Measurements from ENCODE around the gene VPS54. TPM values are rescaled to one million over a fixed set of nuclear protein-coding genes. Genes with fewer than 3 reads are reported as not detected.

The VPS54 gene
- total RNA-seq, 1 donor from 2014 or later: 18.7 TPM

DNA sequence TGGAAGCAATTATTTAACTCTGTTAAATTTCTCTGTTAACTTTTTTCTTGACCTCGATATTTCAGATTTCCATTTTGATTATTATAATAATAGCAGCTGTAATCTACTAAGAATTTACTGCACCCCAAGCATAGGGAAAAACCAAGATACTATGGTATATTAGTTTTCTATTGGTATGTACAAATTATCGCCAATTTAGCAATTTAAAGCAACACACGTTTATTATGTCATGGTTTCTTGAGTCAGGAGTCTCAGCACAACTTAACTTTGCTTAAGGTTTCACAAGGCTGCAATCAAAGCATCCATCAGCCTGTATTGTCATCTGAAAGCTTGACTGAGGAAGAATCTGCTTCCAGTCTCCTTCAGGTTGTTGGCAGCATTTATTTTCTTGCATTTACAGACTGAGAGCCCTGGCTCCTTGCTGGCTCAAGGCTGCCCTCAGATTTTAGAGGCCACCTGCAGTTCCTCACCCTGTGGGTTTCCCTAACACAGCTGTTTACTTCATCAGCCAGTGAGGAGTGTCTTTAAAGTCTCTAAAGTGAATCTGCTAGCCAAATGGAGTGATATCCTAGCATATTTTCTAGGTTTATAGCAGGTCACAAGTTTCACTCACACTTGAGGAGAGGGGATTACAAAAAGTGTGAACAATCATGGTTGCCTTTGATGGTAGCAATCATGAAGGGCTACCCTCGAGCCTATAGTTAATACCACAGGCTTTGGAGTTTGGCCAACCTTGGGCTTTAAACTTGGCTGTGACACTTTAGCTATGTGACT lies 4.4 kb upstream of the VPS54 start:
- no peaks in the 10 kb centered on the region for H3K36me3 Mint-ChIP-seq (ENCODE audit: unreplicated experiment)
- peaks cover 7% of the 10 kb centered on the region for H3K4me1 Mint-ChIP-seq (ENCODE audit: low read depth, unreplicated experiment)
- no peak for DNase-seq
- peaks cover 4% of the 10 kb centered on the region for H3K27me3 Mint-ChIP-seq (ENCODE audit: unreplicated experiment)
- TF ChIP-seq CTCF (IDR thresholded peaks at IDR 0.05; ENCODE audit: partially characterized antibody, unreplicated experiment): no peak
- no peak overlapping the region for H3K27ac Mint-ChIP-seq (ENCODE audit: unreplicated experiment)
- no peak overlapping the region for H3K4me3 Mint-ChIP-seq (ENCODE audit: unreplicated experiment)
- peaks cover 2% of the 10 kb centered on the region for H3K9me3 Mint-ChIP-seq (ENCODE audit: unreplicated experiment)

GRCh38 chr2:64021578-64021977 lies 2.4 kb upstream of the VPS54 start:
- no peak overlapping the region for H3K4me3 Mint-ChIP-seq (ENCODE audit: unreplicated experiment)
- H3K27me3 Mint-ChIP-seq (ENCODE audit: unreplicated experiment): peaks cover 7% of the 10 kb centered on the region
- H3K9me3 Mint-ChIP-seq (ENCODE audit: unreplicated experiment): peaks cover 11% of the 10 kb centered on the region
- H3K4me1 Mint-ChIP-seq (ENCODE audit: low read depth, unreplicated experiment): peaks cover 7% of the 10 kb centered on the region
- H3K27ac Mint-ChIP-seq (ENCODE audit: unreplicated experiment): no peak overlapping the region
- DNase-seq: no peak
- TF ChIP-seq CTCF (IDR thresholded peaks at IDR 0.05; ENCODE audit: partially characterized antibody, unreplicated experiment): no peak
- H3K36me3 Mint-ChIP-seq (ENCODE audit: unreplicated experiment): no peaks in the 10 kb centered on the region

DNA sequence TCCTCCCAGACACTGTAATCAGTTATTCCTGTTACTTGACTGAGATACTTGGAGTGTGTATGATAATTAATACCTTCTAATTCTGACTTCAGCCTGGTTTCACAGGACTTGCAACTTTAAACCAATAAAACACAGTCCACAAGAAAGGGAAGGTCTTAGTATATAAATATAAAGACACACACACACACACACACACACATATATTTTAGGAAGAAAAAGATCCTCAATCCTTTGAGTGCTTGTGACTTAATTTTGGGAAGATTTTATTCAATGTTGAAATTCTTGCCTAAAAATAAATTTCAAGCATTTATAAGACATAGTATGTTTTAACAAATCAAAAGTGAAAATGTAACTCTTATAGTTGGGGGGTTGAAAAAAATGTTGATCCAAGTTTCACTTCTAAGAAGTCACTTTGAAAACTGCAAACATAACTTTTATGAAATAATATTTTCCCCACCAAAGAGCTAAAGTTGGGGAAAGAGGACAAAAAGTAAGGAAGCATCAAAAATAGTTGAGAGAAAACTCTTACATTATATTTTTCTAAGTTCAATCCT lies 824 bp upstream of the VPS54 start:
- Mint-ChIP-seq H3K9me3 (ENCODE audit: unreplicated experiment) (peaks cover 11% of the 10 kb centered on the region), H3K27me3 (ENCODE audit: unreplicated experiment) (peaks cover 7% of the 10 kb centered on the region), H3K4me1 (ENCODE audit: low read depth, unreplicated experiment) (peaks cover 7% of the 10 kb centered on the region), H3K36me3 (ENCODE audit: unreplicated experiment) (no peaks in the 10 kb centered on the region), H3K4me3 (ENCODE audit: unreplicated experiment) (peak overlapping the region; percentile 83), H3K27ac (ENCODE audit: unreplicated experiment) (peak overlapping the region; percentile 88)
- TF ChIP-seq CTCF (IDR thresholded peaks at IDR 0.05; ENCODE audit: partially characterized antibody, unreplicated experiment): no peak
- no peak for DNase-seq

DNA sequence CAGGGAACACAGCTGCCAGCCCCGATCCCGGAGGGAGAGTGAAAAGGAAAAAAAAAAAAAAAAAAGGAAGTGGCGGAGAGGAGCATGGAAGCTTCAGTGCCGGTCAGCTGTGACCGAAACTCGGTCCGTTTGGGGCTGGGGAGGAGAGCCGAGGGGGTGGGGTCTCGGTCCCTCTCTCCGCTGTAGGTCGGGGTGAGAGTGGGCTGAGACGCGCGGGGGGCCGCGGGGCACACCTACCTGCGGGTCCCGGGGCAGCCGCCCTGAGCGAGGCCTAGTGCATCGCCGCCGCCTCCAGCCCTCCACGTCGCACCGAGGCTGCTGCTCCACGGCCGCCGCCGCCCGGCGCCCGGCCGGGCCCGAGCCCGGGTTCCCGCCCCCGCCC lies 536 bp downstream of the VPS54 start:
- peak; percentile 55 for DNase-seq
- peak overlapping the region; percentile 99 for H3K27ac Mint-ChIP-seq (ENCODE audit: unreplicated experiment)

More for the DNA sequence above, 536 bp downstream of the VPS54 start:
- TF ChIP-seq CTCF (IDR thresholded peaks at IDR 0.05; ENCODE audit: partially characterized antibody, unreplicated experiment): no peak
- Mint-ChIP-seq H3K36me3 (ENCODE audit: unreplicated experiment) (no peaks in the 10 kb centered on the region), H3K27me3 (ENCODE audit: unreplicated experiment) (peaks cover 7% of the 10 kb centered on the region), H3K4me3 (ENCODE audit: unreplicated experiment) (peak overlapping the region; percentile 99), H3K9me3 (ENCODE audit: unreplicated experiment) (peaks cover 11% of the 10 kb centered on the region), H3K4me1 (ENCODE audit: low read depth, unreplicated experiment) (peaks cover 7% of the 10 kb centered on the region)
